ENCODE data around the gene THSD7A. TPM values are rescaled to one million over a fixed set of nuclear protein-coding genes. Genes with fewer than 3 reads are reported as not detected.

Gene THSD7A
- total and polyA plus RNA-seq, 4 donors, result 0.15 to 2.7 (median 1.9) TPM

- Histone ChIP-seq H3K9ac (ENCODE audit: low read depth in 1 of 2, low read length in 2 of 2) (no peak overlapping the region), H3K36me3 (ENCODE audit: control insufficient read depth in 4 of 4, insufficient read depth in 3 of 4, low read depth in 1 of 4, low read length in 3 of 4) (peaks cover 0 to 4% (median under 1%) of the 10 kb centered on the region in 4 donors), H3K9me3 (ENCODE audit: control insufficient read depth in 4 of 4, low read length in 3 of 4) (no peaks in the 10 kb centered on the region), H3K4me3 (ENCODE audit: low read depth in 1 of 3, low read length in 3 of 3) (no peak overlapping the region), H3K4me1 (ENCODE audit: control insufficient read depth in 4 of 4, insufficient read depth in 4 of 4, low read length in 3 of 4) (peaks cover 1 to 7% (median 5%) of the 10 kb centered on the region in 4 donors), H3K27me3 (ENCODE audit: control insufficient read depth in 4 of 4, insufficient read depth in 4 of 4, low read length in 3 of 4) (no peaks in the 10 kb centered on the region), H3K27ac (ENCODE audit: low read depth in 1 of 2, low read length in 2 of 2) (no peak overlapping the region)
- no peak for DNase-seq (ENCODE audit: low spot score)
- TF ChIP-seq EGR1 (IDR thresholded peaks at IDR 0.05; ENCODE audit: low read depth in 2 of 2), result no peak
- WGBS, result 92% methylated on average over 1 of the region's 1 CpG
These were observed 428.2 kb downstream of the THSD7A start for GRCh38 chr7:11403781-11404180.

GRCh38 chr7:11394438-11394837 is 437.6 kb downstream of the THSD7A start:
- Histone ChIP-seq H3K27ac (ENCODE audit: low read depth in 1 of 2, low read length in 2 of 2) (no peak overlapping the region), H3K4me3 (ENCODE audit: low read depth in 1 of 3, low read length in 3 of 3) (no peak overlapping the region), H3K9me3 (ENCODE audit: control insufficient read depth in 4 of 4, low read length in 3 of 4) (no peaks in the 10 kb centered on the region), H3K4me1 (ENCODE audit: control insufficient read depth in 4 of 4, insufficient read depth in 4 of 4, low read length in 3 of 4) (no peaks in the 10 kb centered on the region), H3K9ac (ENCODE audit: low read depth in 1 of 2, low read length in 2 of 2) (no peak overlapping the region), H3K36me3 (ENCODE audit: control insufficient read depth in 4 of 4, insufficient read depth in 3 of 4, low read depth in 1 of 4, low read length in 3 of 4) (peaks cover 0 to 3% (median under 1%) of the 10 kb centered on the region in 4 donors), H3K27me3 (ENCODE audit: control insufficient read depth in 4 of 4, insufficient read depth in 4 of 4, low read length in 3 of 4) (no peaks in the 10 kb centered on the region)
- TF ChIP-seq NR2F2 (IDR thresholded peaks at IDR 0.05), result no peak
- no peak for TF ChIP-seq HNF4G (IDR thresholded peaks at IDR 0.05)
- no peak for TF ChIP-seq RXRA (IDR thresholded peaks at IDR 0.05)
- TF ChIP-seq HNF4A (conservative IDR thresholded peaks at IDR 0.05), result peak; percentile 50 to 55
- no peak for TF ChIP-seq GABPA (IDR thresholded peaks at IDR 0.05 in 1 of 2, conservative IDR thresholded peaks at IDR 0.05 in 1 of 2)
- TF ChIP-seq EGR1 (IDR thresholded peaks at IDR 0.05; ENCODE audit: low read depth in 2 of 2), result no peak
- WGBS, result 73% methylated on average over 12 of the region's 12 CpGs
- DNase-seq (ENCODE audit: low spot score), result no peak

GRCh38 chr7:11379641-11380040 is 452.4 kb downstream of the THSD7A start:
- Histone ChIP-seq H3K4me1 (ENCODE audit: control insufficient read depth in 4 of 4, insufficient read depth in 4 of 4, low read length in 3 of 4) (peaks cover 0 to 8% (median under 1%) of the 10 kb centered on the region in 4 donors), H3K9me3 (ENCODE audit: control insufficient read depth in 4 of 4, low read length in 3 of 4) (no peaks in the 10 kb centered on the region), H3K36me3 (ENCODE audit: control insufficient read depth in 4 of 4, insufficient read depth in 3 of 4, low read depth in 1 of 4, low read length in 3 of 4) (peaks cover 0 to 10% (median 0%) of the 10 kb centered on the region in 4 donors), H3K27me3 (ENCODE audit: control insufficient read depth in 4 of 4, insufficient read depth in 4 of 4, low read length in 3 of 4) (no peaks in the 10 kb centered on the region), H3K4me3 (ENCODE audit: low read depth in 1 of 3, low read length in 3 of 3) (no peak overlapping the region), H3K27ac (ENCODE audit: low read depth in 1 of 2, low read length in 2 of 2) (no peak overlapping the region), H3K9ac (ENCODE audit: low read depth in 1 of 2, low read length in 2 of 2) (no peak overlapping the region)
- WGBS, result 98% methylated on average over 4 of the region's 4 CpGs
- DNase-seq (ENCODE audit: low spot score), result no peak
- TF ChIP-seq JUND (IDR thresholded peaks at IDR 0.05) (no peak), HNF4A (conservative IDR thresholded peaks at IDR 0.05) (no peak), MAX (IDR thresholded peaks at IDR 0.05) (no peak), ATF3 (IDR thresholded peaks at IDR 0.05) (no peak), NR2F2 (IDR thresholded peaks at IDR 0.05) (no peak), TAF1 (conservative IDR thresholded peaks at IDR 0.05) (no peak), ZBTB33 (IDR thresholded peaks at IDR 0.05) (no peak), HNF4G (IDR thresholded peaks at IDR 0.05) (no peak), REST (IDR thresholded peaks at IDR 0.05) (no peak), SP1 (IDR thresholded peaks at IDR 0.05) (no peak), RXRA (IDR thresholded peaks at IDR 0.05) (no peak), EGR1 (IDR thresholded peaks at IDR 0.05; ENCODE audit: low read depth in 2 of 2) (no peak), YY1 (IDR thresholded peaks at IDR 0.05) (no peak), FOXA2 (IDR thresholded peaks at IDR 0.05) (no peak), FOXA1 (IDR thresholded peaks at IDR 0.05) (no peak), CTCF (IDR thresholded peaks at IDR 0.05; ENCODE audit: low read depth, low read length, missing input control) (no peak), GABPA (IDR thresholded peaks at IDR 0.05 in 1 of 2, conservative IDR thresholded peaks at IDR 0.05 in 1 of 2) (no peak)

All from liver (tissue), 9 donors.